Islet precursor cell (in vitro differentiated cells): ENCODE results near the gene NFATC3.

Experiments
- DNase-seq: peaks from one replicate; pipeline ENCODE4 v3.0.0-alpha.2; 2018

Gene NFATC3

GRCh38 chr16:68190736-68191510 lies 105.8 kb downstream of the NFATC3 start:
- no peak for DNase-seq

GRCh38 chr16:68194251-68194650 lies 109.1 kb downstream of the NFATC3 start:
- DNase-seq = no peak

GRCh38 chr16:68197250-68197649 lies 112.1 kb downstream of the NFATC3 start:
- DNase-seq = peak; percentile 57

GRCh38 chr16:68200088-68200783 lies 115.1 kb downstream of the NFATC3 start:
- no peak for DNase-seq

GRCh38 chr16:68202091-68202519 lies 116.9 kb downstream of the NFATC3 start:
- no peak for DNase-seq

GRCh38 chr16:68206245-68206644 lies 121.1 kb downstream of the NFATC3 start:
- no peak for DNase-seq

- DNase-seq = no peak
Measured at GRCh38 chr16:68214726-68215125, 129.6 kb downstream of the NFATC3 start.

- DNase-seq = no peak
Measured at GRCh38 chr16:68215302-68215701, 130.1 kb downstream of the NFATC3 start.

- DNase-seq = no peak
Measured at GRCh38 chr16:68216240-68216639, 131.1 kb downstream of the NFATC3 start.

GRCh38 chr16:68217506-68217905 lies 132.3 kb downstream of the NFATC3 start:
- DNase-seq = no peak

GRCh38 chr16:68219725-68220351 lies 134.7 kb downstream of the NFATC3 start:
- DNase-seq = no peak

GRCh38 chr16:68223072-68223471 lies 137.9 kb downstream of the NFATC3 start:
- no peak for DNase-seq

GRCh38 chr16:68226116-68226515 lies 140.9 kb downstream of the NFATC3 start:
- no peak for DNase-seq

- no peak for DNase-seq
Measured at GRCh38 chr16:68227183-68227793, 142.1 kb downstream of the NFATC3 start.

- no peak for DNase-seq
Measured at GRCh38 chr16:68227850-68228553, 142.8 kb downstream of the NFATC3 start.

GRCh38 chr16:68228652-68229051 lies 143.5 kb downstream of the NFATC3 start:
- no peak for DNase-seq

- DNase-seq = no peak
Measured at GRCh38 chr16:68229431-68230175, 144.4 kb downstream of the NFATC3 start.

GRCh38 chr16:68230176-68230571 lies 145.0 kb downstream of the NFATC3 start:
- DNase-seq = no peak

- DNase-seq = no peak
Measured at GRCh38 chr16:68230956-68231355, 145.8 kb downstream of the NFATC3 start.

GRCh38 chr16:68231384-68232136 lies 146.4 kb downstream of the NFATC3 start:
- DNase-seq = no peak

- DNase-seq = no peak
Measured at GRCh38 chr16:68232335-68232734, 147.2 kb downstream of the NFATC3 start.
